NCI-H446 (cell line): ENCODE results near the gene MEIOC.
"Not testable (repeated sequence)": the region's sequence is repeated elsewhere in the genome, so short reads cannot be mapped to it uniquely, and the experiment has no call there.

Source experiments
- DNase-seq, 2 experiments: peaks; one replicate each; lab custom pipeline; 2025; lab: John Stamatoyannopoulos, UW

MEIOC gene

DNA sequence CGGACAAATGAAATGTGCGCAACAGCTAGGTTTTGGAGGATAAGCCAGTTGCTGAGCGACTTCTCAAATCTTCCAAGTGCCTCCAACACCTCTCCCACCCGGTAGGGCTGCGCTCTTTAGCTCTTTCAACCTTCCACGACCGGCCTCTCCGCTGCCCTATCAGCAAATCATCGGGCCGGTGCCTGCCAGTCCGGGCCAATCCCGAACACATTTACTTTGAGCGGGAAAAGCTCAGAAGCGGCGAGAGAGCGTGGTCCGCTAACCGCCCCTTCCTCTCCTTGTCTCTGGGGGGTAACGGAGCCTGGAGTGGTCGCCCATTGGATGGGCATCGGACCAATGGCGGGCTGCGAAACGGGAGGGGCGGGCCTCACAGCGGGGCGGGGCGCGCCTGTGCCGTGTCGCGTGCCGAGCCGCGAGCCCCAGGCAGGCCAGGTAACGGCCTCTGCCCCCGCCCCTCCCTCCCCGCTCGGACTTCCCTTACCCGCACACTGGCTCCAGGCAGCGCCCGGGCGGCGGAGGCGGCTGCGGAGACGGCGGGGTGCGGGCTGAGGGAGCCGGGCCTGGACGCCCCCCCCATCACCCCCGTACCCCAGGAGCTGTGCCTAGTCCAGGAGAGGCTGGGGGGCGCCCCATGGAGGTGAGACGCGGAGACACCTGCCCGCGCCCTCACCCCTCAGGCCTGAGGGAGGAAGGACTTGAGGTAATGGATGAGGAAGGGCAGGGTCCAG, at the start of gene MEIOC:
Gene MEIOC (plus strand): TSS at position 486 of the 728 bp plus-strand sequence. CDS start 146 bp downstream, at position 632.
- no peak for DNase-seq

DNA sequence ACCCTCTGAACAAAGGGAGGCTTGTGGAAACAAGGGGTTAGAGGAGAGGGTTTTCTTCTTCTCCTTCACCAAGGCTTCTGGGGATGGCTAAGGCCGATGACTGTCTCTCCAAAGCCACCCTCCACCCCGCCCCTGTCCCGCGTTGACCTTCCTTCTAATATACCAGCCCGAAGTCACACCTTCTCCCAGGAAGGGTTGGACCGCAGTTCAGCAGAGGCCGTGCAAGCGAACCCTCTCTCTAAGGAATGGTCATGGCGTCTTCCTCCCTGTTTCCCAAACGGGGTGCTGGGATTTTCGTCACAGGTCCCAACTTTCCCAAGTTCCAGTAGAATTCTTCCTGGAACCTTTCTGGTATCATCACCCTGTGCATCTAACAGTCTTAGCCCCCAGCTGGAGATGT, 49.6 kb upstream of the MEIOC start:
- DNase-seq = no peak

DNA sequence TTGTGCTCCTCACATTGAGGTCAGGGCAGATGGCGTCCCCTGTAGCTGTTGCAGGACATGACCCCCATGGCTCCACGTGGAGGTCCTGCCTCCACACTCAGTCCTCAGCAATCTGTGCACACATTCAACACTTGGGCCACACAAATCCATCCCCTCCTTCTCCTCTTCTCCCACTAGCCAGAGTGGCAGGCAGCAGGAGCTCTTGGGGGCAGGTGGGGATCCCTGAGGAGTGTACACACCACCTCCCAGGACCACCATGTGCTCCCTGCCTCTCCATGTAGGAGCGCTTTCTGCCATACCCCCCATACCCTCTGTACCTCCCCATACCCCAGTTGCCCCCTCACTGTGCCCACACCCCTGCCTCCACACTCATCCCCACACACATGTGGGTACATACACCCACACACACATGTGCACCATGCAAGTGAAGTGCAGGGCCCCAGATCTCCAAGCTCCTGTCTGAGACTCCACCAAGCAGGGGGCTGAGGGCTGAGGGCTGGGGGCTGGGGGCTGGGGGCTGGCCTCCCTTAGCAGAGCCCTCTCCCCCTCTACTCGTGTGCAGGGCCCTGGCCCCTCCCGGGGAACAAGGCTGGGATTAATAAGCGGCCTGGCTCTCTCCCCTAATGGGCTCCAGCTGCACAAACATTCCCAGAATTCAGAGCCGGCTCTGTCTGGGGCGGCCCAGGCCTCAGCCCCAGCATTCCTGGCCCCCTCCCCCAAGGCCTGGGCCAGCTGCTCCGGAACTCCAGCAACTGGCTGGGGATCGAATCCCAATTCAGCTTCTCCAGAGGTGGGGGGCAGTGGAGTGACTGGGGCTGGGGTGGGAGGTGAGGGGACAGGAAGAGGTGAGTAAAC, 48.2 kb upstream of the MEIOC start:
- no peak for DNase-seq

DNA sequence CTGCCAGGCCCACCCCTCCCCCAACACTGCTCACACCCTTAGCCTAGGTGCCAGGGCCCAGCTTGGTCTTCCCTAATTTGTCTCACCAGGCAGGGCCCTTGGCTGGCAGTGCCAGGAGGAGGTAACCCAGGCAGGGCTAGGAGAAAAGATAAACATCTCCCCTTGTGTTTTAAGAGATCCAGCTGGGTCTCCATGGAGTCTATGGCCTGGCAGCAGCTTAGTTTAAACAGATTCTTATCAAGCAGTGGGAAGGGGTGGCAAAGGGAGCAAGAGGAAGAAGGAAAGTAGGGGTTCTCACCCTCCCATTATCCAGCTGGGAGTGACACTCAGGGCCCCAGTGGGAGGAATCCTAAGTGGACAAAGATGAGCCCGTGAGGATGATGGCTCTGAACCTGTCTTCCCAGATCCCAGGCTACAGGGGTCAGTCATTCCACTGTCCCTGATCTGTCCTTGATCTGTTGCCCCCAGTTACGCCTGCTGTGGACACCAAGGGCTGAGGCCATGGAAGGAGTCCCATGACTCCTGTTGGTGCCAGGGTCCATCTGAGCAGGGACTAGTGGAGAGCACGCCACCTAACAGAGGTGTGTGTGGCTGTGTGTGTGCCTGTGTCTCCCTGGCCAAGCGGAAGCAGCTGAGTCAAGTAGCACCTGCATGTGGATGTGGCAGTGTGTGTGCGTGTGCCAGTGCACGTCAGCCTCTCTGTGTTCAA, 47.4 kb upstream of the MEIOC start:
- no peak for DNase-seq

DNA sequence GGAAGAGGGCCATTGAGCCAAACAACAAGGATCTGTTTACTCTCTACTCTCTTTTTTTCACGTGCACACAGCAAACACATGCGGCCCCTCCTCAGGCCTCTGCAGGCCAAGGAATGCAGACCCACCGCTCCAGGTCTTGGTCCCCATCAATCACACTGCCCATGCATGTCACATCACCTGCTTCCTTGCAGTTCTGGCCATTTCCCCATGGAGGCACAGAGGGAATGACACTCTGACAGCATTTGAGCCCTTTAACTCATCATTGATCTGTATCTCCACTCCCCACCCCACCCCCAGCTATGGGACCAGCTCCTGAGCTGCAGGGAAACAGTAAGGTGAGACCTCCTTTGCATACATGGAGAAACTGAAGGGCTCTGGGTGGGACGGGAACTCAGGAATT, 45.9 kb upstream of the MEIOC start:
- DNase-seq = no peak

DNA sequence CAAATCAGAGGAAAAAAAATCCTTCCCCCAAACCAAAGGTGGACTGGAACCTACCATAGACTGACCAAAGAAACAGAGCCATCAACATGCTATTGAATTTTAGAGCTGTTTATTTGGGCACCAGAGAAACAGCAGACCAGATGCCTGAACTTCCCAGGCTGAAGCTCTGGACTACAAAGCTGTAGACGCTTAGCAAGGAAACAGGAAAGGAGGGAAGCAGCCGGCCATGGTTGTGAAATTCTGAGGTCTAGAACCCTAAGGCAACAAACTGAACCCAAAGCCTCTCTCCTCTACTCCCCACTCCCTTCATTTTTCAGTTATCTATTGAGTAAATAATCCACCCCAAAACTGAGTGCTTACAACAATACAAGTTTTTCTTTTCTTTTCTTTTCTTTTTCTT, 45.4 kb upstream of the MEIOC start:
- no peak for DNase-seq

DNA sequence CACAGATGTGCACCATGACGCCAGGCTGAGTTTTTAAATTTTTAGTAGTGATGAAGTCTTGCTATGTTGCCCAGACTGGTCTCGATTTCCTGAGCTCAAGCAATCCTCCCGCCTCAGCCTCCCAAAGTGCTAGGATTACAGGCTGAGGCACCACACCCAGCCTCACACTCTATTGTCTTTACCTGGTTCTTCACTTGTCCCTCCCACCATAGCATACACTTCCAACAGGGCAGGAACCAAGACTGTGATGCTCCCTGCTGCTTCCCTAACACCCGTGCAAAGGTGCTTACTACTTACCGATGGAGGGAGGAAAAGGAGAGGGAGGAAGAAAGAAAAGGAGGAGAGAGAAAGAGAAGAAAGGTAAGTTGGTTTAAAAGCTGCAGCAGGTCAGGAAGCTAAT, 41.4 kb upstream of the MEIOC start:
- DNase-seq = no peak

DNA sequence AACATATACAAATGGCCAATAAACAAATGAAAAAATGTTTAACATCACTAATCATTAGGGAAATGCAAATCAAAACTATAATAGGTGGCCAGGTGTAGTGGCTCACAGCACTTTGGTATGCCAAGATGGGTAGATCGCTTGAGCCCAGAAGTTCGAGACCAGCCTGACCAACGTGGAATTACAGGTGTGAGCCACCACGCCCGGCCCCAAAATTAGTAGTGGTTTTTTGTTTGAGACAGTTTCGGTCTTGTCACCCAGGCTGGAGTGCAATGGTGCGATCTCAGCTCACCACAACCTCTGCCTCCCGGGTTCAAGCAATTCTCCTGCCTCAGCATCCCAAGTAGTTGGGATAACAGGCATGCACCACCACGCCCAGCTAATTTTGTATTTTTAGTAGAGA, 37.6 kb upstream of the MEIOC start:
- not testable (repeated sequence) for DNase-seq

DNA sequence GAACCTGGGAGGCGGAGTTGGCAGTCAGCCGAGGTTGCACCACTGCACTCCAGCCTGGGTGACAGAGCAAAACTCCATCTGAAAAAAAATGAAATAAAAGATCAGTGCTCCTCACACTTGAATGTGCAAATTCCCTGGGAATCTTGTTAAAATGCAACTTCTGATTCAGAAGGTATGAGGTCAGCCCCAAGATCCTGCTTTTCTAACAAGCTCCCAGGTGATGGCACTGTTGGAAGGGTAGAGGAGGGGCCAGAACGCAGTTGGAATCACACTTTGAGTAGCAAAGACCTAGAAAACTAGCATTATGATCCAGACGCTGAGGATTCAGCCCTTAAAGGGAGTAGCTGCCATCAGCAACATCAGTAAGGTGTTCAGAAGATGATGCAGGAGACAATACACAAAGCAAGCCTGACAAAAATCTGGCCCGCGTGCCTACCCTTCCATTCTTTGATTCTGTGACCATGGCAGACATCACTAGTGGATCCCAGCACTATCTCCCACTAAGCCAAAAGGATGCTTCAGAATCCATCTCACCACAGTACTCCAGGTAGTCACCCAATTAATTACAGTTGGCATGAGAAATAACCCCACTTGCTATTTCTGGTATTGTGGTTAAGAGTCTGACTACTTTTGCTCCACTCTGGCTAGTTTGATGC, 33.1 kb upstream of the MEIOC start:
- DNase-seq = peak in 1 of 2 experiments; percentile 11

DNA sequence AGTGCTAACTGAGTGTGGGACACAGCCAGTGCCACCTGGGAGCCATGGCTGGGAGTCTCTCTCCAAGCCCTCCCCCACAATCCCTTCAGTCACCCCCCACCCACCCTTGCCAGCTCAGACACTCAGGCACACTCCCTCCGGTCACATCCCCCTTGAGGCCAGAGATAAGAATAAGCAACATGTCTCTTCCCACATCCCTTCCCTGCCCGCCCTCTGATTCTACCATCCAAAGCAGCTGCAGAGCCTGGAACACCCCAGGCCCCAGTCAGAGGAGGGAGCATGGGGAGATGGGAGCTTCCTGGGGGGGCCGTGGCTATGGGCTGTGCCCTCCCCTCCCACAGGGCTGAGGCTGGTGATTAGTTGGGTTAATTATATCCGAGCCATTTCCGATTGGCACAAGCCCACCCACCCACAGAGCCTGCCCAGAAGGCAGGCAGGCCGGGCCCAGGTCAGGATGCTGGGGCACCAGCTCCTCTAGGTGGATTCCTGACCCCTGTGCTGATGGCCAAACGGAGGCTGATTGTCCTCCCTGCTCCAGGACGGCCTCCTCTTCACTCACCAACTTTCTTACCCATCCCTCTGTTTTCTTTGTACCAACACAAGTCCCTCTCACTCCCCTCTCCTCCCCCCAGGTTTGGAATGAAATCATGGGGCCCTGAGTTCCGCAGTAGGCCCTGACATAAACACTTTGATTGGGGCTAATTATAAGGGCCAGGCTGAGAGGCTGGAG, 28.6 kb upstream of the MEIOC start:
- no peak for DNase-seq

DNA sequence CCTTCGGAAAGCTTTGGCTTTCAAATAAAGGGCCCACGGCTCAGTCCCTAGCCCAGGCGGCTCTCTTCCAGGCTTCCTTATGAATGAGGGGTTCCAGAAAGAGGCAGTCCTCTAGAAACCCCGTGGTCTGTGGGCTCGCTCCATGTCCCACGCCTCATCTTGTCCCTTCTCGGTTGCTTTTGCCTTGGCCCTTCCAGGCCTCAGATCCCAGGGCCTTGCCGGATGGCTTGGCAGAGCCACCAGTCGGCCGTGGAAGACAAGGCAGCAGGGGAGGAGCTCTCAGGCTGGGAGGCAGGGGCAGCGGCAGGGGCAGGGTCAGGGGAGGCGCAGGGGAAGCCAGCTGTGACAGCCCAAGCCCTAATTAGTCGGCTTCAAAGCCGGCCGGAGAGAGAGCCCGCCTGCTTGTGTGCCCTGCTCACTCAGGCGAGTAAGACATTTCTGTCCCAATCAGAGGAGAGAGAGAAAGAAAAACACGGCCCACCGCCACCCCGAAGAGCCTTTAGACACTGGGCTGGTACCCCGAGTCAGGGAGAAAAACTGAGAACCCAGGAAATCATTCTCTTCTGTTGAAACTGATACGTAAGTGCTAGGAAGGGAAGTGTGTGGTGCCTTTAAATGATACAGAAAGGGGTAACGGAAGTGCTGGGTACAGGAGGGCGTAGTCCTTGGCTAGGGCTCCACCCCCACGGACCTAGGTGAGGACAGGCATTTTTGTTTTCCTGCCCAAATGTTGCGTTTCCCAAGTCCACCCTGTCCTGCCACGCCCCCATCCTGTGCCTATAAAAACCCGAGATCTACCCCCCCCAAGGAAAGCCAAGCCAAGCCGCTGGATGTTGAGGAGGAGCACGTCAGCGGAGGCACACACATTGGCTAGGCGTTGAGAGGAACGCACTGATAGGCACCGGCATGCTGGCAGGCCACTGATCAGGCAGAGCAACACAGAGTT, 27.8 kb upstream of the MEIOC start:
- no peak for DNase-seq

DNA sequence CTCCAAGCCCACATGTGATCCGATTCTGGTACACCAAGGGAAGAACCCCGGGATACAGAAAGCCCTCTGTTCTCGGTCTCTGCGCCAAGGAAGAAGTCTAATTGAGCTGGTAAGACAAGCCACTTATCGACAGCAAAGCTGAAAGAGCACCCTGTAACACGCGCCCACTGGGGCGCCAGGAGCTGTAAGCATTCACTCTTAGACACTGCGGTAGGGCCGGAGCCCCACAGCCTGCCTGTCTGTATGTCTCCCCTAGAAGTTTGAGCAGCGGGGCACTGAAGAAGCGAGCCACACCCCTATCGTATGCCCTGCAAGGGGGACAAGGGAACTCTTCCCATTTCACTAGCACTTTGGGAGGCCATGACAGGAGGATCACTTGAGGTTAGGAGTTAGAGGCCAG, 27.0 kb upstream of the MEIOC start:
- no peak for DNase-seq

DNA sequence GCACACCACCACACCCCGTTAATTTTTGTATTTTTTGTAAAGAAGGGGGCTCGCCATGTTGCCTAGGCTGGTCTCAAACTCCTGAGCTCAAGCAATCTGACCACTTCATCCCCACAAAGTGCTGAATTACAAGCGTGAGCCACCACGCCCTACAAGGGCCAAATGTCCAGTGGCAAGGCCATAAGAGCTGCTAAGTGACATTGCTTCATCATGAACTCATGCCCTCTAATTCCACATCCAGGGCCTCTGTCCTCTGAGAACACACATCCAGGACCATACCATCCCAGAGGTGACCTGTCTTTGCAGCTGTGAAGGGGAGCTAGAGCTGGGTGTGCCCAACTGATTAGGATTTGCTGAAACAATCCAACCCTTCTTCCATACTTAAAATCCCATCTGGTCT, 25.6 kb upstream of the MEIOC start:
- DNase-seq = no peak

DNA sequence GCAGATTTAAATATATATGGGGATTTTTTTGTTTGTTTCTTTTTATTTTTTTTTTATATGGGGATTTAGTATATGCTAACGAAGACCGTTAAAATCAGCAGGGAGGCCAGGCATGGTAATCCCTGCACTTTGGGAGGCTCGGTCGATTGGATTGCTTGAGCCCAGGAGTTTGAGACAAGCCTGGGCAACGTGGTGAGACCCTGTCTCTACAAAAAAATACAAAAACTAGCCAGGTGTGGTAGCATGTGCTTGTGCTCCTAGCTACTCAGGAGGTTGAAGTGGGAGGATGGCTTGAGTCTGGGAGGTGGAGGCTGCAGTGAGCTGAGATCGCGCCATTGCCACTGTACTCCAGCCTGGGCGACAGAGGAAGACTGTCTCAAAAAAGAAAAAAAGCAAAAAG, 22.3 kb upstream of the MEIOC start:
- DNase-seq = no peak

DNA sequence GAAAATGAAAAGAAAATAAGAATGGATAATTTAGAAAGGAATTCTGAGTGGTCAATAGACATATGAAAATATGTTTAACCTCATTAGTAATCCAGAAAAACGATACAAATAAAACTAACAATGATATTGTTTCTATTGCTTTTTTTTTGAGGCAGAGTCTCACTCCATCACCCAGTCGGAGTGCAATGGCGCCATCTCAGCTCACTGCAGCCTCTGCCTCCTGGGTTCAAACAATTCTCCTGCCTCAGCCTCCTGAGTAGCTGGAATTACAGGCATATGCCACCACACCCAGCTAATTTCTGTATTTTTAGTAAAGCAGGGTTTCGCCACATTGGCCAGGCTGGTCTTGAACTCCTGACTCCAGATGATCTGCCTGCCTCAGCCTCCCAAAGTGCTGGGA, 21.9 kb upstream of the MEIOC start:
- not testable (repeated sequence) for DNase-seq

DNA sequence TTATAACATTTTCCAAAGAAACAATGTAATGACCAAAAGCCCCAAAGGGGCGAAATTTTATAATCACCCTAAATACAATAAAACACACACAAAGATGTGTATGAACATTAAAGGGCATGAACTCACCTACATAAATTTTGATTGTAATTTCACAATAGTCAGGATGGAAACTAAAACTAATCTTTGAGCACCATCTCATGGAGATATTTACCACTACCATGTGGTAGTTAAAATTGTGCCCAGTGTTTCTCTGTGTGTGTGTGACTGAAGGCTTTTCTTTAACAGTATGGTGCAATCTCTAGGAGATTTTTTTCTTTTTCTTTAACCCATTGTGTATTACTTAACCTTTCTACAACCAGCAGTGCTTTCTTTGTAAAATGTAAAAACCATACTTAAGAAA, 19.7 kb upstream of the MEIOC start:
- peak in 1 of 2 experiments; percentile 5 for DNase-seq

DNA sequence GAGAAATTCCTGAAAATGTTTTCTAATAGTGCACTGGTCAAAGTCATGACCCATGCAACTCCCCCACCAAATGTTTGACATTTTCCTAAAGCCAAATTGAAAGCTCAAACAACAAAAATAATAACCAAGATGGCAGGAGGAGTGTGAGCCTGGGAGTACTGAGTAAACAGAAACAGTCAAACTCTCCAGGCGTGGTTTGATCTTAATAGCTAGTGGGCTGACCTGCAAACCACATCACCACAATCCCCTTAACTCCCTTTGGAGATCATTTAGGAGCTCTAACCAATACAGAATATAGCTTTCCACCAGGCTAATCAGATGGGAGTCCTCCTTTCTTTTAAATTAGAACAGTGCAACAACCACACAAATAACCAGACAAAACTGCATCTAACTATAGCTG, 19.2 kb upstream of the MEIOC start:
- no peak for DNase-seq

DNA sequence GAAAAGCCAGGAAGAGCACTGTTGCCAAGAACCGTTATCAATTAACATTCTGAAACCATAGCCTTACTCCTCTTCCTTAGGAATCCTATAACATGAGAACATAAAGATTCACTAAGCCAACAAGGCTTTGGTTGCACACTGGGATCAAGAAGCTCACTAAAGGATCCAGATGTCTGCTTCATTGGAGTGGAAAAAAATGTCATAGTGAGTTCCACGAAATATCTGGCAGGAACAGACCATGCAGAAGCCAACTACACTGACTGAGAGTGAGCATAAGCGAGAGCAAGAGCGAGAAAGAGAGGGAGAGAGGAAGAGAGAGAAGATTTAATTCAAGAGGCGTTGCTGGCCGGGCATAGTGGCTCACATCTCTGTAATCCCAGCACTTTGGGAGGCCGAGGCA, 13.4 kb upstream of the MEIOC start:
- DNase-seq = peak; percentile 17 to 73

DNA sequence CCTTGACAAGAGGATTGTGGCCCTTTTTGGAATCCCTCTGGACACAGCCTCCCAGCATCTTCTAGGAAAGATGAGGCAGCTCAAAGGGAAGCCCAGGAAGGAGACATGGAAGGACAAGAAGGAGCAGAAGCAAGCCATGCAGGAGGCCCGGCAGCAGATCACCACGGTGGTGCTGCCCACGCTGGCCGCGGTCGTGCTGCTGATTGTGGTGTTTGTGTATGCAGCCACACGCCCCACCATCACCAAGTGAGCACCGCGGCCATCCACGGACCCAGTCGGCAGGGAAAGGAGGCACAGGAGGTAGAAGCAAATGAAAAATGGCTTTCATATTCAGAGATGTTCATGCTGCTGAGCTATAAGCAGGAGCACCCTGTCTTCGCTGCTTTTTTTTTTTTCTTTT, 10.9 kb upstream of the MEIOC start:
- DNase-seq = no peak

DNA sequence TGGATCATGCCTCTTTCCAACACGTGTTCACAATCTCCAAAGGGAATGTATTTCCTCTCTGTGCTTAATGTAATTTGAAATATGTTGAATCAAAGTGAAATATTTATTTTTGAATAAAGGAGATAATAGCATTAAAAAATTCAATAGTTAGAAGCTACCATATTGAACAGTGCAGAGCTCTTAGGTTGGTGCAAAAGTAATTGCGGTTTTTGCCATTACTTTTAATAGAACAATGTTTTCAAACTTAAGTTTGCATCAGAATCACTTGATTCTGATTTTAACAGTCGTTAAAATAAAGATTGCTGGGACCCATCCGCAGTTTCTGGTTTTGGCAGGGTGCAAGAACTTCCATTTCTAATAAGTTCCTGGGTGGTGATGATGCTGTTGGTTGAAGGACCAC, 10.0 kb upstream of the MEIOC start:
- no peak for DNase-seq
